SU-DHL-6 (cell line): ENCODE data around the gene POU2F3.

Experiments
- H2AFZ ChIP-seq: fragments of 200-600 bp; sonication (generic); 2 replicates; pipeline ENCODE4 v1.6.1; 2014; ENCODE audit warnings: low read depth, mild to moderate bottlenecking, moderate library complexity, mixed read lengths, antibody characterized with exemption, low read length; ENCODE audit not compliant: severe bottlenecking
- H3F3A ChIP-seq: fragments of 200-600 bp; shearing (Covaris generic); 2 replicates; pipeline ENCODE4 v1.6.0; 2016; ENCODE audit warnings: antibody characterized with exemption, mild to moderate bottlenecking; ENCODE audit not compliant: insufficient read depth
- H3K27ac ChIP-seq: fragments of 200-600 bp; sonication (generic); 2 replicates; pipeline ENCODE4 v1.5.1; 2016; ENCODE audit warnings: low read depth, mild to moderate bottlenecking, low read length, moderate library complexity, mixed read lengths
- H3K27me3 ChIP-seq: fragments of 200-600 bp; sonication (generic), shearing (Covaris generic); 2 replicates; pipeline ENCODE4 v1.6.0; 2014; ENCODE audit warnings: mild to moderate bottlenecking, low read length
- H3K36me3 ChIP-seq: fragments of 200-600 bp; sonication (generic); 2 replicates; pipeline ENCODE4 v1.6.1; 2014; ENCODE audit warnings: mild to moderate bottlenecking, low read length, mixed read lengths
- H3K4me2 ChIP-seq: fragments of 300-600, 200-600 bp; shearing (Covaris generic), sonication (generic); 2 replicates; pipeline ENCODE4 v1.6.0; 2014; ENCODE audit warnings: low read length, low read depth, mild to moderate bottlenecking; ENCODE audit not compliant: poor library complexity, severe bottlenecking
- H3K4me3 ChIP-seq: fragments of 200-600 bp; sonication (generic); 2 replicates; pipeline ENCODE4 v1.5.1; 2014; ENCODE audit warnings: antibody characterized with exemption, low read length, mild to moderate bottlenecking, mixed read lengths; ENCODE audit not compliant: insufficient read depth, poor library complexity, severe bottlenecking
- H3K79me2 ChIP-seq: fragments of 200-600 bp; sonication (generic); 2 replicates; pipeline ENCODE4 v1.6.1; 2014; ENCODE audit warnings: mild to moderate bottlenecking, low read length, moderate library complexity; ENCODE audit not compliant: insufficient read depth
- H3K9ac ChIP-seq: fragments of 200-600 bp; sonication (generic); 2 replicates; pipeline ENCODE4 v1.7.0; 2014; ENCODE audit warnings: mild to moderate bottlenecking, low read length
- H3K9me2 ChIP-seq: fragments of 200-600 bp; sonication (generic); replicated peaks from 2 replicates; pipeline ENCODE4 v1.6.1; 2014; ENCODE audit warnings: low read length; ENCODE audit not compliant: insufficient read depth
- H3K9me3 ChIP-seq: fragments of 200-600 bp; sonication (generic); 2 replicates; pipeline ENCODE4 v1.6.1; 2014; ENCODE audit warnings: low read length, mixed read lengths; ENCODE audit not compliant: insufficient read depth
- H4K20me1 ChIP-seq: fragments of 200-600 bp; sonication (generic); 2 replicates; pipeline ENCODE4 v1.6.1; 2014; ENCODE audit warnings: low read depth, mild to moderate bottlenecking, antibody characterized with exemption, low read length, moderate library complexity, mixed read lengths
- EZH2phosphoT487 ChIP-seq: fragments of 200-600 bp; sonication (generic), shearing (Covaris generic); conservative IDR thresholded peaks from 2 replicates; pipeline ENCODE4 v1.6.1; 2018; ENCODE audit warnings: mild to moderate bottlenecking, antibody characterized with exemption, low read length, moderate library complexity, mixed read lengths
- TF ChIP-seq, protein P1 (sequence below): fragments of 200-600 bp; sonication (generic); IDR thresholded peaks from one replicate; pipeline ENCODE4 v1.5.1; 2017; ENCODE audit warnings: antibody characterized with exemption, mild to moderate bottlenecking, low read length, moderate library complexity; ENCODE audit not compliant: insufficient read depth, poor library complexity, severe bottlenecking

Gene POU2F3

DNA sequence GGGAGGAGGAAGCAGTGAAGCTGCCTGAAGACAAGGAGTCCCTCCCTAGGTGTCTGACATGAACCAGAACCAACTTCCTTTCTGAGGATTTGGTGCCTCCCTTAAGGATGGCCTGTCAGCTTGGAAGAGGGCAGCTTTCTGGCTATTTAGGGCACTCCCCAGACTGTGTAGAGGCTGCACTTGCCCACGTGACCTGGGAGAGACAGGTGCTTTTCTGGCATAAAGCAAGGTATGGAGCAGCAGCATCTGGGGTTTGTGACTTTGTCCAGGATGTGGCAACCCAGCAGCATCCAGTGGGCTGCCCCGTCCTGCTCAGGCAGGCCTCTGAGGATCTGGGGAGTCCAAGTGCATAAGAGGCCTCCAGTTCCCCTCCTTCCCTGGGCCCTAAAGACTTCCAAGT lies 43.2 kb downstream of the POU2F3 start:
- no peaks in the 10 kb centered on the region for H4K20me1 ChIP-seq
- H3K27ac ChIP-seq = no peak overlapping the region
- H2AFZ ChIP-seq = no peak overlapping the region
- H3K79me2 ChIP-seq = no peaks in the 10 kb centered on the region
- H3K4me3 ChIP-seq = no peak overlapping the region
- H3K27me3 ChIP-seq = no peaks in the 10 kb centered on the region
- H3F3A ChIP-seq = no peaks in the 10 kb centered on the region
- no peaks in the 10 kb centered on the region for H3K9me3 ChIP-seq
- TF ChIP-seq, protein P1, sequence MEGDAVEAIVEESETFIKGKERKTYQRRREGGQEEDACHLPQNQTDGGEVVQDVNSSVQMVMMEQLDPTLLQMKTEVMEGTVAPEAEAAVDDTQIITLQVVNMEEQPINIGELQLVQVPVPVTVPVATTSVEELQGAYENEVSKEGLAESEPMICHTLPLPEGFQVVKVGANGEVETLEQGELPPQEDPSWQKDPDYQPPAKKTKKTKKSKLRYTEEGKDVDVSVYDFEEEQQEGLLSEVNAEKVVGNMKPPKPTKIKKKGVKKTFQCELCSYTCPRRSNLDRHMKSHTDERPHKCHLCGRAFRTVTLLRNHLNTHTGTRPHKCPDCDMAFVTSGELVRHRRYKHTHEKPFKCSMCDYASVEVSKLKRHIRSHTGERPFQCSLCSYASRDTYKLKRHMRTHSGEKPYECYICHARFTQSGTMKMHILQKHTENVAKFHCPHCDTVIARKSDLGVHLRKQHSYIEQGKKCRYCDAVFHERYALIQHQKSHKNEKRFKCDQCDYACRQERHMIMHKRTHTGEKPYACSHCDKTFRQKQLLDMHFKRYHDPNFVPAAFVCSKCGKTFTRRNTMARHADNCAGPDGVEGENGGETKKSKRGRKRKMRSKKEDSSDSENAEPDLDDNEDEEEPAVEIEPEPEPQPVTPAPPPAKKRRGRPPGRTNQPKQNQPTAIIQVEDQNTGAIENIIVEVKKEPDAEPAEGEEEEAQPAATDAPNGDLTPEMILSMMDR = no peak
- TF ChIP-seq EZH2phosphoT487 = no peak
- H3K4me2 ChIP-seq = no peak overlapping the region
- H3K9ac ChIP-seq = no peak overlapping the region
- H3K36me3 ChIP-seq = no peaks in the 10 kb centered on the region
- H3K9me2 ChIP-seq = no peaks in the 10 kb centered on the region

DNA sequence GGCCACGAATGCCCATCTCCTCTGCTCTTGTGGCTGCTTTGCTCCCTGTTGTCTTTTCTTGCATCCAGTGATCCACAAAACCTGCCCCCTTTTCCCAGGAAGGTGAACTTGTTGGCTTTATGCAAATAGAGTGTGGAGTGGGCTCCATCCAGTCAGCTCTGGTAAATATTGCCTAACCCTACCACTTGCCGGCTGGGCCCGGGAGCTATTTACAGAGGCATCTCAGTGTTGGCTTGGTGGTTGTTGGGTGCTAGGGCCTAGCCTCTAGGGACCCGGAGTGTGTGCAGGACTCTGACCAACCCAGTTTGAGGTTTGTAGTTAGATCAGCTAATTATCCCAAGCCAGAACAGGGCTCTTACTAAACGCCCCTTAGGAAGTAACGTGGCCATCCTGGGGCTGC lies 44.3 kb downstream of the POU2F3 start:
- H3K9ac ChIP-seq = no peak overlapping the region
- H3K27ac ChIP-seq = no peak overlapping the region
- no peaks in the 10 kb centered on the region for H3F3A ChIP-seq
- no peaks in the 10 kb centered on the region for H3K9me3 ChIP-seq
- no peak overlapping the region for H3K4me2 ChIP-seq
- no peaks in the 10 kb centered on the region for H3K27me3 ChIP-seq
- no peaks in the 10 kb centered on the region for H3K36me3 ChIP-seq
- no peak for TF ChIP-seq EZH2phosphoT487
- TF ChIP-seq, protein P1 = no peak
- H3K9me2 ChIP-seq = no peaks in the 10 kb centered on the region
- no peak overlapping the region for H3K4me3 ChIP-seq
- no peak overlapping the region for H2AFZ ChIP-seq
- H4K20me1 ChIP-seq = no peaks in the 10 kb centered on the region
- H3K79me2 ChIP-seq = no peaks in the 10 kb centered on the region

DNA sequence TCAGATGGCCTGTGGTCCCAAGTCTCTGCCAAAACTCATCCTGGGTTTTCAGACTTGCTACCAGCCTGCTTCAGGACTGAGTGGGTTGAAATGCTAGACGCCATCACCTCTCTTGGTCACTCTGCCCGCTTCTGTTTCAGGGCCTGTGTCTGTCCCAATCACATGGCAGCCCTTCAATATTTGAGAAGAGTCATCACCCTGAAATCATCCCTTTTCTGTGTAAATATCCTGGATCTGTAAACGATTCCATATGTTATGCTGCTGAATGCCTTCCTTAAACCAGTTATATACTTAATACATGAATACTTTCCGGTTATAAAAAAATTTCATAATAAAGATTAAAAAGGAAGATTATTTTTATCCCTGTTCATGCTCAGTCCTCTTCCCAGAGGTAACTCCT lies 45.3 kb downstream of the POU2F3 start:
- H4K20me1 ChIP-seq = no peaks in the 10 kb centered on the region
- H3K9me3 ChIP-seq = no peaks in the 10 kb centered on the region
- TF ChIP-seq, protein P1 = no peak
- no peak for TF ChIP-seq EZH2phosphoT487
- H3K9ac ChIP-seq = no peak overlapping the region
- H3K27me3 ChIP-seq = no peaks in the 10 kb centered on the region
- no peak overlapping the region for H3K27ac ChIP-seq
- no peaks in the 10 kb centered on the region for H3K36me3 ChIP-seq
- H3K9me2 ChIP-seq = no peaks in the 10 kb centered on the region
- no peaks in the 10 kb centered on the region for H3K79me2 ChIP-seq
- no peak overlapping the region for H3K4me2 ChIP-seq
- no peaks in the 10 kb centered on the region for H3F3A ChIP-seq
- no peak overlapping the region for H3K4me3 ChIP-seq
- H2AFZ ChIP-seq = no peak overlapping the region

DNA sequence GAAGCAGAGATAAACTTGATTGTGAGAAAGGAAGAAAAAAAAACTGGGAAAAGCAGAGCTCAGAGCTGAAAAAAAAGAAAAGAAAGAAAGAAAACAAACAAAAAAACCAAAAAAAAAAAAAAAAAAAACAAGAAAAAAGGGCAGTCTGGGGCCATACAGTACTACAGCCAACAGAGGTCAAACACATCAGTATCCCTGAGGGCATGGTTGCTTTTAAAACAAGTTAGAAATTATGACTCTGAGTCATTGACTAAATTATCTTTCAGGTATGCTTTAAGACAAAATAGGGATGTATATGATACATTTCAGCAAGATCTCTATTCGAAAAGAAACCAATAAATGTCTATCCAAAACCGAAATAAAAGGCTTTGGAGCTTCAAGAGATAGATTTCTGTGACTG lies 48.1 kb downstream of the POU2F3 start:
- Histone ChIP-seq H2AFZ (no peak overlapping the region), H3K4me3 (no peak overlapping the region), H3K27me3 (no peaks in the 10 kb centered on the region), H3K79me2 (no peaks in the 10 kb centered on the region), H3K9me3 (no peaks in the 10 kb centered on the region), H3K9me2 (no peaks in the 10 kb centered on the region), H3K27ac (no peak overlapping the region), H3K9ac (no peak overlapping the region), H4K20me1 (no peaks in the 10 kb centered on the region), H3K4me2 (no peak overlapping the region), H3F3A (no peaks in the 10 kb centered on the region), H3K36me3 (no peaks in the 10 kb centered on the region)
- TF ChIP-seq, protein P1 = no peak
- TF ChIP-seq EZH2phosphoT487 = no peak
